ENCODE measurements around the gene MYO5A.
A peak's percentile ranks its signal among the peaks of the same experiment; 100 is the strongest.

The MYO5A gene

GRCh38 chr15:52527911-52528563, 643 bp downstream of the MYO5A start (continued):
- TF ChIP-seq ZNF518A (tag by site-specific recombination; conservative IDR thresholded peaks at IDR 0.05; ENCODE audit: low read depth) (no peak), ZBTB26 (tag by site-specific recombination; optimal IDR thresholded peaks at IDR 0.05) (peak; percentile 29), ZIC2 (tag by site-specific recombination; IDR thresholded peaks at IDR 0.05) (peak; percentile 72), GLIS2 (tag by site-specific recombination; IDR thresholded peaks at IDR 0.05) (peak; percentile 83), PATZ1 (tag by site-specific recombination; IDR thresholded peaks at IDR 0.05) (peak; percentile 65), ZBTB6 (tag by site-specific recombination; IDR thresholded peaks at IDR 0.05) (peak; percentile 36; the same call in 1 of the 2 replicates), PRDM10 (tag by site-specific recombination; IDR thresholded peaks at IDR 0.05) (no peak), SCRT2 (tag by site-specific recombination; IDR thresholded peaks at IDR 0.05) (no peak), HOXD13 (CRISPR knock-in tag; IDR thresholded peaks at IDR 0.05; ENCODE audit: borderline replicate concordance) (no peak), ZNF280C (tag by site-specific recombination; IDR thresholded peaks at IDR 0.05) (no peak), ZNF433 (tag by site-specific recombination; IDR thresholded peaks at IDR 0.05; ENCODE audit: low read depth) (no peak), ZNF624 (tag by site-specific recombination; IDR thresholded peaks at IDR 0.05) (no peak), ZNF335 (tag by site-specific recombination; conservative IDR thresholded peaks at IDR 0.05) (peak; percentile 68; the same call in 1 of the 2 replicates), MEIS1 (CRISPR knock-in tag; IDR thresholded peaks at IDR 0.05; ENCODE audit: borderline replicate concordance) (no peak), REPIN1 (tag by site-specific recombination; IDR thresholded peaks at IDR 0.05; ENCODE audit: low read depth) (no peak), PRDM4 (tag by site-specific recombination; IDR thresholded peaks at IDR 0.05) (no peak), ZBTB49 (tag by site-specific recombination; IDR thresholded peaks at IDR 0.05; ENCODE audit: low read depth) (no peak)

All from HEK293 (cell line).